ENCODE measurements around the gene UGT1A7. TPM values are rescaled to one million over a fixed set of nuclear protein-coding genes. Genes with fewer than 3 reads are reported as not detected.
A peak's percentile ranks its signal among the peaks of the same experiment; 100 is the strongest.
"Not testable (repeated sequence)": the region's sequence is repeated elsewhere in the genome, so short reads cannot be mapped to it uniquely, and the experiment has no call there.

UGT1A7 gene
- polyA plus RNA-seq, 12 donors, result not detected

GRCh38 chr2:233680361-233681045 is 1.2 kb upstream of the UGT1A7 start:
- no peak for DNase-seq

- no peak for DNase-seq
These were observed 2.9 kb downstream of the UGT1A7 start for GRCh38 chr2:233684640-233685039.

DNA sequence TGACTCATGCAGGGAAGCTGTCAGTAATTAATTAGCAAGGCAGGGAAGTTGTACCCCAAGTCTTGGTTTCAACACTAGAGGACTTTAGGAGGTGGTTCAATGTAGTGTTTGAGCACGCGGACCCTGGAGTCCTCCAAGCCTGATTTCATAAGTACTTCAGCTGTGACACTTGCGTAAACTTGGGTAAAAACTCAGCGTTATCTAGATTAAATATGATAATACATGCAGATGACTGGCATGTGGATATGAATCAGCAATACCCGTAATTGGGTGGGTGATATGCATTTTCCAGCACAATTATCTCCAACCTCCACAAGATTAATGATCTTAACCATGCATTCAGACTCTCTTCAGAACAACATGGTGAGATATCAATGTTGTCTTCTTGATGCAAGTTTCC is 5.2 kb downstream of the UGT1A7 start:
- no peak for DNase-seq

- DNase-seq, result no peak
These were observed 6.6 kb downstream of the UGT1A7 start for GRCh38 chr2:233688341-233688740.

GRCh38 chr2:233689031-233689430 is 7.3 kb downstream of the UGT1A7 start:
- no peak for DNase-seq

- no peak for DNase-seq
These were observed 7.8 kb downstream of the UGT1A7 start for GRCh38 chr2:233689501-233689900.

DNA sequence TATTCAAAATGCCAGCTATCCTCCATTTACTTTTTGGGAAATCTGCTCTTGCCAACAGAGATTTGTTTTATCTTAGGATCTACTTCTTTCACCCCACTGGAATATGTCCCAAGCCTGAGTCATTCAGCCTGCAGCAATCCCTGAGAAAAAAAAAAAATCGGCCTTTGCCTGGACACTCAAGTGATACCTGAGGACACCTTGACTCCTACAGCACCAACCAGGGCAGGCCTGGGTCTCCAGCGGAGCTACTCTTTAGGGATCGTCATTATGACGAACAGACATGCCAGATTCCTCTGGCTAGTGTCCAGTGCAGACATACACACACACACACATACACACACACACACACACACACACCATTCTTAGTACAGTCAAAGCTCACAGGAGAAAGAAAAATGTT is 8.7 kb downstream of the UGT1A7 start:
- DNase-seq, result no peak

GRCh38 chr2:233691443-233692433 is 10.0 kb downstream of the UGT1A7 start:
- no peak for DNase-seq

GRCh38 chr2:233692648-233693047 is 10.9 kb downstream of the UGT1A7 start, which contains the start of gene UGT1A6:
UGT1A6 (plus strand) TSS chr2:233692890; CDS start chr2:233693005, 115 bp downstream.
- no peak for DNase-seq

DNA sequence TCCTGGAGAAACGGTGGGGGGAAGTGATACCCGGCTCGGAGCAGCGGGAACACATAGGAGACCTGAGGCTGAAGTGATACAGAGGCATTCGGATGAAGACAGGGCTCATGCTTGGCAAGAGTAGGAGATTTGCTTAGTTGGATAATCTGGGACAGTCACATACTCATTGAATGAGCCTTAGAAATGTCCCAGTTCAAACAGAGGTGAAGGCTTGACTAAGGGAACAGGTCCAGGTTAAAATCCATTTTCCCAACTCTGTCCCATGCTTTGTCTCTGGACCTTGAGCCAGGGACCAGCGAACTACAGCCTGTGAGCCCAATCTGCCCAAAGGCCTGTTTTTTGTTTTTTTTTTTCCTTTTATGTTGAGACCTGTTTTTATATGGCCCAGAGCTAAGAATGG is 12.3 kb downstream of the UGT1A7 start:
- no peak for DNase-seq

GRCh38 chr2:233698740-233699139 is 17.0 kb downstream of the UGT1A7 start:
- no peak for DNase-seq

DNA sequence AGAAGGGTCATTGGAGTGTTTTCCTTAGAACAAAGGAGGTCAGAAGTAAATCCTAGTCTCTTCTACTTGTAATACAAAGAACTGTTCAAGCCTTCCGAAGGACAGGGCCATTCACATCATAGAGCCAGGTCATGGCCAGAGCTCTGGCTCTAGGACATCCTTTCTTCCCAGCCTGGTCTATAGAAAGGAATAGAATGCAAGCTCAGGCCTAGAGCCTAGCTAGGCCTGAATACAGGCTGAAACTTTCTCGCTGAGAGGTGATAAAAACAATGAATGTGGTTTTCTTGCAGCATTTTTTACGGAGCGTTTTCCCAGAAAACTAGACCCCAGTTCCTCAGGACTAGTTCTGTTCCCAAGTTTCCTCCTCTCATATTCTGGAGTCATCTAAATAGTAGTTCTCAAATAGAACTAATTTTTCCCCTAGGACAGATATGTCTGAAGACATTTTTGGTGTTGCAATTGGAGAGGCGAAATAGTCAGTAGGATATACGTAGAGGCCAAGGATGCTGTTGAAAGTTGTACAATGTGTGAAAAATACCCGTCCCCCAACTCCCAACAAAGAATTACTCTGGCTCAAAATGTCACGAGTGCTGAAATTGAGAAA is 17.8 kb downstream of the UGT1A7 start:
- DNase-seq, result no peak

DNA sequence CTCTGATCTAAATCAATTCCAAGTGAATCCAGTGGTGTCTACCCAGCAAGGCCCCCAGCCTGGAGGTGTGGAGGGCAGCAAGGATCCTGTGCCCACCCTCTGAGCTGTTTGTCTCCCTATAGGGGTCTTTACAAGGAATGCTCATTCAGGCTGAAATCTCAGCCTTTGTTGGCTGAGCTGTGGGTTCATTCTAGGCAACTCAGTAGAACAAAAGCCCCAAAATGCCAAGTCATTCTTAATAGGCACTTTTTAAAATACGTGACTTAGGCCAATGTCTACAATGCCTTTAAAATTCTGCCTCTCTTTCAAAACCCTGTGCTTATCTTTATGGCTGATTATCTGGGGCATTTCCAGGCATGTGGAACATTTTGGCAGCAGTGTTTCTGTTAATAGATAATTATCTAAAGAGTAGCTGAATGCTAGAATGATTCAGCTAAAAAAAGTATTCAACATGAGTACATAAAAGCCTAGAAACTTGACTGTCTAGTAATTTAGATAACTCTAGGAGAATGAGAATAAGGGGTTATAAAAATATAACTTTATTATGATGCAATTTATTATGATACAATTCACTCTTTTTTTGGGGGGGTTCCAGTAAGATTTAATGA is 18.4 kb downstream of the UGT1A7 start:
- no peak for DNase-seq

GRCh38 chr2:233700842-233701241 is 19.1 kb downstream of the UGT1A7 start:
- not testable (repeated sequence) for DNase-seq

DNA sequence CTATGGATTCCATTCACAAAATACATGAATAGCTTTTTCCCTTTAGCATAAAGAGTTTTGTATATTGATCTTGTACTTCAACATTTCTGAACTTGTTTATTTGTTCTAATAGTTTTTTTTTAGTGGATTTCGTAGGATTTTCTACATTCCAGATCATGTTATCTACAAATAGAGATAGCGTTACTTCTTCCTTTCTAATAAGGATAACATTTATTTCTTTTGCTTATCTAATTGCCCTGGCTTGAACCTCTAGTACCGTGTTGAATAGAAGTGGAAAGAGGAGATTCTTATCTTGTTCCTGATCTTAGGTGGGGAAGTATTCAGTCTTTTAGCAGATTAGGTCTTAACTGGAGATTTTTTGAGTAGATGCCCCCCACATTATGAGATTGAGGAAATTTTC is 20.5 kb downstream of the UGT1A7 start:
- DNase-seq, result no peak

DNA sequence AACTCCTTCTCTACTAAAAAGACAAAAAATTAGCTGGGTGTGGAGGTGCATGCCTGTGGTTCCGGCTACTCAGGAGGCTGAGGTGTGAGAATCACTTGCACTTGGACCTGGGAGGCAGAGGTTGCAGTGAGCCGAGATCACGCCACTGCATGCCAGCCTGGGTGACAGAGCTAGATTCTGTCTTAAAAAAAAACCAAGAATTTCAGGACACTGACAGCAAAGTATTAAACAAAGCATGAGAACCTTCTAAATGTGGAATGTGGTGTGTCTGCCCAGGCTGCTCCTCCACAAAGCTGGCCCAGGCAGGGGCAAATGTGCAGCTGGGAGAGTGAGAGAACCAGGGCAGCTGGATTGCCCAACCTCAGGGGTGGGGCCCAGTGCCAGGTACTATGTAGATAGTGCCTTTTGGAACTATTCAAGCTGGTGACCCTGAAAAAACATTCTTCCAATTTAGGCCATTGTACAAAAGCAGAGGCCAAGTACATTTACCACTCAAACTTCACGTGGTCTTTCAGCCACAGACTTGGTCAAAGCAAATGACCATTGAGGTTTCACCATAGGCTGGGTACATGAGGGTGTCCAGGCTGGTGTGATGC is 24.3 kb downstream of the UGT1A7 start:
- no peak for DNase-seq

DNA sequence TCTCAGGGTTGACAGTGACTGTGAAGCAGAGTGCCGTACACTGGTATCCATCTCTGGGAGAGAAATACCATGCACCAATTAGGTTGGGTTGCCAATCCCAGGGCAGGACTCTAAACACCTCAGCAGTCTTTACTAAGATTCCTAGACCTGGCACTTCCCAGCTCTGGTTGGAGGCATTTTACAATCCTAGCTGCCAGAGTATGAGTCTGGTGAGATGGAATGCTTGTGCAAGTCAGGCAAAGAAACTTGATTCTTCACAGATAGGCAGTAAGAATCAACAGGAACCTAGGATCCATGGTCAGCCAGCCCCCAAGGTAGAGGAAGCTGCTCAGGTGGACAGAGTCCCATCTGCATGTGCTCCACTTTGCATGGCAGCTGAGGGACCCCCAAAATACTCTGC is 25.0 kb downstream of the UGT1A7 start:
- DNase-seq, result no peak

GRCh38 chr2:233707940-233708644 is 26.4 kb downstream of the UGT1A7 start:
- no peak for DNase-seq

DNA sequence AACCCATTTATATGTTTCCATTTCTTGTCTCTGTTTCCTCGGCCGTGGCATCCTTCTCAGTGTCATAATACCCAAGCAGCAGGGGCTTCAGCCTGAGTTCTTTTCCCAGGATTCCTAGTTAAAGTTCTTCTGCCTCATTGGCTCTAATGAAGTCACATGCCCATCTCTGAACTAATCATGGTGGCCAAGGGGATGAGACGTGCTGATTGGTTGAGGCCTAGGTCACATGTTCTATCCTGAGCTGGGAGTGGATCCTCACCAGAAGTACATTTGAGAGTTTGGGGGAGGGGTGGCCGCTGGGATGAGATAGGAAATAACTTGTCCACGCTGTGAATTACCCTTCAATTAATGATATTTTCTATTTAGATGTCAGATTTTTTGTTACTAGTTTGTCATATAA is 27.2 kb downstream of the UGT1A7 start:
- DNase-seq, result no peak

DNA sequence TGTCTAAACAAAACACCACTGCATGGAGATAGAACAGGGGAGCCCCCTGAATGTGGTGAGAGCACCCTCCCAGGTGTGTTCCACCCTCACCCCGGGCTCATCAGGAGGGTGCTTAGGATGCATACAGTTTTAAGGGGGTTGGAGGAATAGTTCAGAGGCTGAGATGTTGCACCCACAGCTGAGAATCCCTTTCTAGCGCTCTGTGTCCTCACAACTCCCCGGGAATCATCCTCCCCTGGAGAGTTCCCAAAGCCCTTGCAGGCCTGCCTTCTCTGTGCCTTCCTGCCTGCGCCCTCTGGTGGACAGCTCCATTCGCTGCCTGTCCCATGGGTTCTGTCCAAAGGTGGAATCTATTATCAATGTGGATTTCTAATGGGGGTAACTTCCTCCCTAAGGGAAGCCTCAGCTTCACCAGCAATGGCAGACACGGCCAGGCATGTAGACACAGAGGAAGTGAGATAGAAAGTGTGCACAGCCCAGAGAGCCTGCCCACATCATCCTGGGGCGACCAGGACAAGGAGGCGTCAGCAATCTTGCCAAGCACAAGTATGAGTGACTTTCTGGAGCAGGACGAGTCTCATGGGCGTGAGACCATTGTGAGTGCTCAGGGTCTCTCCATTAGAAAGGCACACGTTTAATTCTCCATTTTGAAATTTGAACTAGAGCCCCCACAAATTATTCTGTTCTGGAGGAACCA is 29.8 kb downstream of the UGT1A7 start:
- DNase-seq, result peak; percentile 16

All from muscle of arm (tissue), 12 donors.